HEK293T (cell line): ENCODE results near the gene CSF2.

Source experiments
- LEF1 ChIP-seq: fragments of 450-650 bp; IDR thresholded peaks from 2 replicates; pipeline ENCODE4 v1.6.1; 2017; ENCODE audit warnings: mild to moderate bottlenecking, borderline replicate concordance
- NFRKB ChIP-seq: fragments of 450-650 bp; IDR thresholded peaks from 2 replicates; pipeline ENCODE4 v1.6.1; 2016; ENCODE audit warnings: mild to moderate bottlenecking, moderate library complexity
- PKNOX1 ChIP-seq: fragments of 450-650 bp; IDR thresholded peaks from 2 replicates; pipeline ENCODE4 v1.6.1; 2016
- SUZ12 ChIP-seq: fragments of 450-650 bp; IDR thresholded peaks from 2 replicates; pipeline ENCODE4 v1.6.1; 2016; ENCODE audit warnings: mild to moderate bottlenecking
- ZNF384 ChIP-seq: fragments of 450-650 bp; IDR thresholded peaks from 2 replicates; pipeline ENCODE4 v1.6.1; 2016

GRCh38 chr5:132095424-132095972 lies 21.9 kb downstream of the CSF2 start:
- no peak for TF ChIP-seq PKNOX1
- no peak for TF ChIP-seq LEF1
- TF ChIP-seq NFRKB = no peak
- TF ChIP-seq SUZ12 = no peak
- no peak for TF ChIP-seq ZNF384
